Thoracic aorta (tissue), 2 donors: ENCODE results near the gene TMPRSS9. TPM values are rescaled to one million over a fixed set of nuclear protein-coding genes. Genes with fewer than 3 reads are reported as not detected.

Source experiments
- ATAC-seq: fragments of 150-250 bp; one replicate; pipeline ENCODE4 v1.8.0; 2017; ENCODE audit warnings: low read depth; ENCODE audit not compliant: insufficient number of reproducible peaks, low FRiP score
- DNase-seq: peaks from one replicate; pipeline ENCODE4 v3.0.0-alpha.2; 2020; ENCODE audit warnings: low spot score
- H3K27ac ChIP-seq, 2 donors: fragments of 200-600 bp; sonication (generic); 1 replicate in 1 of 2; 2 replicates in 1 of 2; pipeline ENCODE4 v1.5.1; 2016; ENCODE audit warnings: mild to moderate bottlenecking in 2 of 2, moderate library complexity in 2 of 2
- H3K27me3 ChIP-seq: fragments of 200-600 bp; sonication (generic); replicated peaks from 2 replicates; pipeline ENCODE4 v1.6.0; 2016; ENCODE audit warnings: mild to moderate bottlenecking; ENCODE audit not compliant: insufficient read depth
- H3K36me3 ChIP-seq: fragments of 200-600 bp; sonication (generic); one replicate; pipeline ENCODE4 v1.5.1; 2016
- H3K4me1 ChIP-seq, 2 donors: fragments of 200-600 bp; sonication (generic); 1 replicate in 1 of 2; 2 replicates in 1 of 2; pipeline versions ENCODE4 v1.5.1 to v1.6.0; 2016; ENCODE audit warnings: low read depth in 2 of 2, mild to moderate bottlenecking in 1 of 2; ENCODE audit not compliant: control insufficient read depth in 1 of 2
- H3K4me3 ChIP-seq: fragments of 200-600 bp; sonication (generic); 2 replicates; pipeline ENCODE4 v1.5.1; 2016; ENCODE audit warnings: mild to moderate bottlenecking
- H3K9me3 ChIP-seq: fragments of 200-600 bp; sonication (generic); 2 replicates; pipeline ENCODE4 v1.5.1; 2016
- total RNA-seq, 2 donors: library from RNA; depleted of rRNA; stranded (reverse); fragments of >200 nt; gene quantifications; one replicate each; pipeline versions ENCODE4 v1.1.0 to v1.2.3, GENCODE V29; 2016
- TF ChIP-seq, protein P1 (sequence below): fragments of 200-600 bp; sonication (generic); IDR thresholded peaks from one replicate; pipeline ENCODE4 v1.5.1; 2019; ENCODE audit warnings: antibody characterized with exemption

Gene TMPRSS9
- total RNA-seq, 2 donors from 2014 or later = 0.42 to 0.54 TPM

DNA sequence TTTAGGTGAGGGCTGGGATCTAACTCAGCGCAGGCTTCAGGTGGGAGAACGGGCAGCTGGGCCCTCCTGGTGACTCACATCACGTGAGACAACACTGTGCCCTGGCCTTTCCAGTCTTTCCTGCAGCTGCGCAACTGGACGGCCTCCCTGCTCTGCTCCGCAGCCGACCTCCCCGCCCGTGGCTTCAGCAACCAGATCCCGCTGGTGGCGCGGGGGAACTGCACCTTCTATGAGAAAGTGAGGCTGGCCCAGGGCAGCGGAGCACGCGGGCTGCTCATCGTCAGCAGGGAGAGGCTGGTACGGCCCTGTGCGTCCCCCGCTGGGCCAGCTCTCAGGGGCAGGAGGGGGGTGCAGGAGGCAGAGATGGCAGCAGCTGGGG lies 22.7 kb upstream of the TMPRSS9 start:
- peaks cover 7% of the 10 kb centered on the region for H3K36me3 ChIP-seq
- no peaks in the 10 kb centered on the region for H3K4me1 ChIP-seq
- no peak overlapping the region for H3K27ac ChIP-seq
- TF ChIP-seq, protein P1, sequence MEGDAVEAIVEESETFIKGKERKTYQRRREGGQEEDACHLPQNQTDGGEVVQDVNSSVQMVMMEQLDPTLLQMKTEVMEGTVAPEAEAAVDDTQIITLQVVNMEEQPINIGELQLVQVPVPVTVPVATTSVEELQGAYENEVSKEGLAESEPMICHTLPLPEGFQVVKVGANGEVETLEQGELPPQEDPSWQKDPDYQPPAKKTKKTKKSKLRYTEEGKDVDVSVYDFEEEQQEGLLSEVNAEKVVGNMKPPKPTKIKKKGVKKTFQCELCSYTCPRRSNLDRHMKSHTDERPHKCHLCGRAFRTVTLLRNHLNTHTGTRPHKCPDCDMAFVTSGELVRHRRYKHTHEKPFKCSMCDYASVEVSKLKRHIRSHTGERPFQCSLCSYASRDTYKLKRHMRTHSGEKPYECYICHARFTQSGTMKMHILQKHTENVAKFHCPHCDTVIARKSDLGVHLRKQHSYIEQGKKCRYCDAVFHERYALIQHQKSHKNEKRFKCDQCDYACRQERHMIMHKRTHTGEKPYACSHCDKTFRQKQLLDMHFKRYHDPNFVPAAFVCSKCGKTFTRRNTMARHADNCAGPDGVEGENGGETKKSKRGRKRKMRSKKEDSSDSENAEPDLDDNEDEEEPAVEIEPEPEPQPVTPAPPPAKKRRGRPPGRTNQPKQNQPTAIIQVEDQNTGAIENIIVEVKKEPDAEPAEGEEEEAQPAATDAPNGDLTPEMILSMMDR = no peak
- no peak overlapping the region for H3K4me3 ChIP-seq
- no peak for DNase-seq
- H3K9me3 ChIP-seq = no peaks in the 10 kb centered on the region
- no peaks in the 10 kb centered on the region for H3K27me3 ChIP-seq
- ATAC-seq = no peak

DNA sequence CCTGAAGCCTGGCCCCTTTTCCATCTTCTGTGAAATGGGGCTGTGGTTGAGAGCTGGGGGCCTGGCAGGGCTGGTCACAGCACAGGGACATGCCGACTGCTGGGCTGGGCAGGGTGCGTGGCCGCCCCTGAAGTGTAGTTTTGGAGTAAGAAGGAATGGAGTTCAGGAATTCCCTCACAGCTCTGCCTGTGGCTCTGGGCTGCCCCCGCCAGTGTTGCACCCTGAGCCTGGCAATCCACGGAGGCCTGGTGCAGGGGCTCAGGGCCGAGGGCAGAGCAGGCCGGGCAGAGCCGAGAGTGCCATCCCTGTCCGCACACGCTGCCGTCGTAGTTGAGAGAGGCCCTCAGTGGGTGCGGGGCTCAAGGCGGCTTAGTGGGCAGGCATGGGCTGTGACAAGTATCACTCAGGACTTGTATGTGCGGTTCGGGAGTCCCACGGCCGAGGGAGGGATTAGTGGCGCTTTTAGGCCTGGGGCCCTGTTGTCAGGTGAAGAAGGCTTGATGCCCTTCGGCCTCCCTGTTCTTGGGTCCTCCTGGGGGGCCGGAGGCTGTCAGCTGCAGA lies 21.9 kb upstream of the TMPRSS9 start:
- H3K36me3 ChIP-seq = peaks cover 7% of the 10 kb centered on the region
- DNase-seq = no peak
- no peaks in the 10 kb centered on the region for H3K27me3 ChIP-seq

DNA sequence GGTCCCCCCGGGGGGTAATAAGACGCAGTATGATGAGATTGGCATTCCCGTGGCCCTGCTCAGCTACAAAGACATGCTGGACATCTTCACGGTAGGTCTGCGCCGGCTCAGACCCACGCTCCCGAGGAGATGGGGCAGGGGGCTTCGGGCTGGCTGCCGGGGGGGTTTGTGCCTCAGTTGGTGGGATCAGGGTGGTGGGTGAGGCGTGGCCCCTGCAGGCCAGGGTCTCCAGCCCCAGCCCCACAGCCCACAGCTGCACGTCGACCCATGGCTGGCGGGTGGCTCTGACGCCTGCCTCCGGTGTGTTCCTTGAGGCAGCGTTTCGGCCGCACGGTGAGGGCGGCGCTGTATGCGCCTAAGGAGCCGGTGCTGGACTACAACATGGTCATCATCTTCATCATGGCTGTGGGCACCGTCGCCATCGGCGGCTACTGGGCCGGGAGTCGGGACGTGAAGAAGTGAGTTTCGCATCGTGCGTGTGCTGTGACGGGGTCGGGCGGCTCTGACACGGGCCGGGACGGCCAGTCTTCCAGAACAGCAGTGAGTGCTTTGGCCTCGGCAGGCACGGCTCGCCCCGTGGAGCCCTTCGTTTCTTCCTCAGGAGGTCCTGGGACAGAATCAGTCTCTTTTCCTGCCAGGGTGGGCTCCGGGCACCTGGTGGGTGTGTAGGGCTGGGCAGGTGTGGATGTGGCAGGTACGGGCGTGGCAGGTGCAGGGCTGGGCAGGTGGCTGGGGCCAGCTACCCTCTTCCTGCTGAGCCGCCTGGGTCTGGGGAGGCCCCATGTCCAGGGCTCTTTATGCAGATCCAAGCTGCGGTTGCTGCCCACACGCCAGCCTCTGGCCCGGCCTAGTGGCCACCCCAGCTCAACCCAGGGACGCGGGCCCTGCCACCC lies 21.1 kb upstream of the TMPRSS9 start:
- Histone ChIP-seq H3K4me3 (no peak overlapping the region), H3K27me3 (no peaks in the 10 kb centered on the region), H3K36me3 (peaks cover 7% of the 10 kb centered on the region), H3K4me1 (no peaks in the 10 kb centered on the region), H3K27ac (no peak overlapping the region), H3K9me3 (no peaks in the 10 kb centered on the region)
- DNase-seq (no peak), ATAC-seq (no peak)
- TF ChIP-seq, protein P1 = no peak

More for the DNA sequence above, 21.9 kb upstream of the TMPRSS9 start:
- no peak for ATAC-seq
- Histone ChIP-seq H3K27ac (no peak overlapping the region), H3K4me1 (no peaks in the 10 kb centered on the region), H3K4me3 (no peak overlapping the region), H3K9me3 (no peaks in the 10 kb centered on the region)
- TF ChIP-seq, protein P1 = no peak

DNA sequence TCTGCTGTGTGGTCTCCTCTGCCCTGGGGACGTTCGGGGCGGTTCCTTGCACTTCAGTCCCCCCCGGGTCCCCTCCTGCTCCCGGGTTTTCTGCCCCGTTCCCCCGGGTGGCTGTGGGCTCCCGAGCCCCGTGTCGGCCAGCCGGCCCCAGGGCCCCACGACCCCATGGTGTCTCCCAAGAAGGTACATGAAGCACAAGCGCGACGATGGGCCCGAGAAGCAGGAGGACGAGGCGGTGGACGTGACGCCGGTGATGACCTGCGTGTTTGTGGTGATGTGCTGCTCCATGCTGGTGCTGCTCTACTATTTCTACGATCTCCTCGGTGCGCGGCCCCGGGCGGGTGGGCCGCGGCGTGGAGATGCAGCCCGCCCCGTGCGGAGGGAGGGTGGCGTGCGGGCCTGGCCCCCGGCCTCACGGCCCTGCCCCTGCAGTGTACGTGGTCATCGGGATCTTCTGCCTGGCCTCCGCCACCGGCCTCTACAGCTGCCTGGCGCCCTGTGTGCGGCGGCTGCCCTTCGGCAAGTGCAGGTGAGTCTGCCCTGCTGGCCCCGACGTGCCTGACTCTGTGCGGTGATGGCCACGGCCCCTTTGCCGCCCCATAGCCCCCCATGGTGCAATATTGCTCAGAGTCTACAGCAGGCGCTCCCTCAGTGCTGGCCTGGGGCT lies 20.3 kb upstream of the TMPRSS9 start:
- Histone ChIP-seq H3K27ac (no peak overlapping the region), H3K4me1 (no peaks in the 10 kb centered on the region), H3K27me3 (no peaks in the 10 kb centered on the region), H3K9me3 (no peaks in the 10 kb centered on the region), H3K4me3 (no peak overlapping the region), H3K36me3 (peaks cover 7% of the 10 kb centered on the region)
- no peak for ATAC-seq
- no peak for DNase-seq
- TF ChIP-seq, protein P1 = no peak
